ENCODE measurements around the gene RNF115.
A peak's percentile ranks its signal among the peaks of the same experiment; 100 is the strongest.
"Not testable (repeated sequence)": the region's sequence is repeated elsewhere in the genome, so short reads cannot be mapped to it uniquely, and the experiment has no call there.

Gene RNF115

DNA sequence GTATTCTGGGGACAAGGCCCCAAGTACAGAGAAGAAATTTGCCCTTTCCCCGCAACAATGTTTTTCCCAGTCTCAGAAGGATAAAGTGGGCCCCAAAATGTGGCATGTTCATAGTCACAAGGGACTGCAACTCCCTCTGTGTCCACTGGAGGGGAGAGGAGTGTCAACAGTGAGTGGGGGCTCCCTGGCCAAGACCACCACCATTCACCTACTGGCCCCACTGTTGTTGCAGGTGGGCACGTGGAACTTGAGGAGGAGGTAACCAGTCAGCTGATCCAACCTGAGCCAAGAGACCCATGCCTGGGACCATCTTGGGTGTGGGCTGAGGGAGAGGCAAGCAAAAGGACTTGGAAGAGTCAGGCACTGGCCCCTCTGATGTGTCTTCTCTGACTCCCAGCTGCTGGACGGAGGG lies 22.3 kb upstream of the RNF115 start:
- peaks cover 17 to 59% (median 44%) of the 10 kb centered on the region in 4 experiments for H3K36me3 ChIP-seq (ENCODE audit: control insufficient read depth in 4 of 4, insufficient read depth in 4 of 4, low read length in 3 of 4)
- H3K27me3 ChIP-seq (replicated peaks in 2 of 5; ENCODE audit: control insufficient read depth in 4 of 5, insufficient read depth in 5 of 5, low read length in 4 of 5) = no peaks in the 10 kb centered on the region
- no peaks in the 10 kb centered on the region for H3K9me3 ChIP-seq (ENCODE audit: control extremely low read depth in 1 of 5, control insufficient read depth in 4 of 5, insufficient read depth in 2 of 5, low read depth in 1 of 5, low read length in 4 of 5)
- DNase-seq = peak; percentile 54 to 72 (median 67)
- 32% methylated on average over 3 of the region's 3 CpGs for WGBS (ENCODE audit: insufficient coverage)
- peak overlapping the region; percentile 27 to 74 for H3K27ac ChIP-seq (ENCODE audit: insufficient read depth in 1 of 2, low read depth in 1 of 2, low read length in 2 of 2, poor library complexity in 1 of 2, severe bottlenecking in 2 of 2)
- peaks cover 0 to 24% (median 17%) of the 10 kb centered on the region in 4 experiments for H3K4me1 ChIP-seq (ENCODE audit: control extremely low read depth in 1 of 4, control insufficient read depth in 4 of 4, insufficient read depth in 4 of 4, low read length in 3 of 4)
- peak overlapping the region; percentile 75 to 90 (median 81) for H3K4me3 ChIP-seq (ENCODE audit: control insufficient read depth in 1 of 7, extremely low read depth in 1 of 7, insufficient read depth in 4 of 7, low read depth in 2 of 7, low read length in 6 of 7)
- ChIA-PET POLR2A (interaction anchor here (1.6 to 2.8 kb wide), 2 partner anchors 12 to 72 kb away, joined by 5 to 12 read pairs; partner anchors contain the start of genes PEX11B and PIAS3), CTCF (interaction anchor here (0.8 to 10.3 kb wide), 26 partner anchors 8 to 186 kb away, joined by 3 to 157 read pairs (median 11); partner anchors contain the start of genes ANKRD35, HJV, ITGA10 and PEX11B)

DNA sequence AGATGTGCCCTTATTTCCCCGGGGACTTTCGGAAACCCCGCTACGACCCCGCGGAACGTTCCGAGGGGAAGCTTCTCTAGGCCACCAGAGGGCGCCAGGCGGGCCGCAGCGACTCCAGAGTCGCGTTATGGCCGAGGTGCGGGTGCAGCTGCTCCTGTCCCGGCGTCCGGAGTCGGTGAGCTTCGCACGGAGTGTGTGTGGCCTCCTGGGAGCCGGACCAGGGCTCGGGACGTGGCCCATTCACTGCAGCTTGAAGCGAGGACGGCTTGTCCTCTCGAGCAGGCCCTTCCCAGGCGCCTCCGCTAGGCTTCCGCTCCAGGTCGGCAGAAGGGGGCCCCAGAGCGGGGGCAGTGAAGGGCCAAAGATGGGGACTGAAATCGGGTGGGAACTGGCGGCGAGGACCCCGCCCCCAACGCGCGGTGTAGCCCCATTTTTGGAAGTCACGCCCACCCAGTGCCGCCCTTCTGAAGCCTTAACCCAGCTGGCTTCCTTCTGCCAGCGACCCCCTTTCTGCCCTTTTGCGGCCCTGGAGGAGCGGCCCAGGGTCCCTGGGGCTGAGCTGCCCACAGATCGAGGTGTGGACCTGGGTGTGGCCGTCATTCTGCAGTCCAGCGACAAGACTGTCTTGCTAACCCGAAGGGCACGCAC lies 21.7 kb upstream of the RNF115 start, which contains the start of gene NUDT17:
NUDT17 (plus strand) TSS at position 117 of the 648 bp plus-strand sequence; CDS start at position 128, 11 bp downstream.
- peaks cover 0 to 24% (median 17%) of the 10 kb centered on the region in 4 experiments for H3K4me1 ChIP-seq (ENCODE audit: control extremely low read depth in 1 of 4, control insufficient read depth in 4 of 4, insufficient read depth in 4 of 4, low read length in 3 of 4)
- H3K27ac ChIP-seq (ENCODE audit: insufficient read depth in 1 of 2, low read depth in 1 of 2, low read length in 2 of 2, poor library complexity in 1 of 2, severe bottlenecking in 2 of 2) = peak within 1 kb of the TSS; percentile 27 to 74
- WGBS (ENCODE audit: insufficient coverage) = 0% methylated on average over 50 of the region's 50 CpGs
- peak; percentile 76 to 83 (median 79) for DNase-seq
- POLR2A ChIA-PET = interaction anchor here (0.7 to 2.8 kb wide), 5 partner anchors 13 to 166 kb away, joined by 3 to 12 read pairs (median 5); partner anchors contain the start of genes PEX11B, PIAS3, POLR3C and RNF115
- no peaks in the 10 kb centered on the region for H3K9me3 ChIP-seq (ENCODE audit: control extremely low read depth in 1 of 5, control insufficient read depth in 4 of 5, insufficient read depth in 2 of 5, low read depth in 1 of 5, low read length in 4 of 5)
- CTCF ChIA-PET = interaction anchor here (0.6 to 10.3 kb wide), 31 partner anchors 12 to 187 kb away, joined by 3 to 157 read pairs (median 8); partner anchors contain the start of genes ANKRD35, HJV, ITGA10 and LIX1L
- peaks cover 18 to 59% (median 42%) of the 10 kb centered on the region in 4 experiments for H3K36me3 ChIP-seq (ENCODE audit: control insufficient read depth in 4 of 4, insufficient read depth in 4 of 4, low read length in 3 of 4)
- peak within 1 kb of the TSS; percentile 75 to 90 (median 81) for H3K4me3 ChIP-seq (ENCODE audit: control insufficient read depth in 1 of 7, extremely low read depth in 1 of 7, insufficient read depth in 4 of 7, low read depth in 2 of 7, low read length in 6 of 7)
- no peaks in the 10 kb centered on the region for H3K27me3 ChIP-seq (replicated peaks in 2 of 5; ENCODE audit: control insufficient read depth in 4 of 5, insufficient read depth in 5 of 5, low read length in 4 of 5)

DNA sequence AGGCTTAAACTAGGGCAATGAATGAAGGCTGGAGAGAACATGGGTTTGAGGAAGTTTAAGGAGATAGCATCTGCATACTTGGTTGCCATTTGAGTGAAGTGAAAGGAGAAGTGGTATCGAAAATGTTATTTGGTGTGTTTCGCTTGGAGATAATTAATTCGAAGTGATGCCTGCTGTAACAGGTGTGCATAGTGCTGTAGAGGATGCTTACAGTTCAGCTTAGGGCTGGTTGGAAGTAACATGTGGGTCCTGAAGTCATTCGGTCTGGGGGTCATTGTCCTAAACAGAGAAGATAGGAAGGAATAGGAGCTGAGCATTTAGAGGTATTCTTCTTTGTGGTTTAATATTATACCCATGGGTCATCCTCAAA lies 21.2 kb upstream of the RNF115 start:
- ChIA-PET CTCF (interaction anchor here (0.6 to 10.3 kb wide), 31 partner anchors 11 to 188 kb away, joined by 3 to 157 read pairs (median 8); partner anchors contain the start of genes ANKRD35, HJV, ITGA10 and LIX1L), POLR2A (interaction anchor here (0.7 to 2.8 kb wide), 5 partner anchors 13 to 166 kb away, joined by 3 to 12 read pairs (median 5); partner anchors contain the start of genes PEX11B, PIAS3, POLR3C and RNF115)
- Histone ChIP-seq H3K27me3 (replicated peaks in 2 of 5; ENCODE audit: control insufficient read depth in 4 of 5, insufficient read depth in 5 of 5, low read length in 4 of 5) (no peaks in the 10 kb centered on the region), H3K9me3 (ENCODE audit: control extremely low read depth in 1 of 5, control insufficient read depth in 4 of 5, insufficient read depth in 2 of 5, low read depth in 1 of 5, low read length in 4 of 5) (no peaks in the 10 kb centered on the region), H3K4me3 (ENCODE audit: control insufficient read depth in 1 of 7, extremely low read depth in 1 of 7, insufficient read depth in 4 of 7, low read depth in 2 of 7, low read length in 6 of 7) (peak overlapping the region in 6 of 7 experiments; percentile 75 to 90 (median 82)), H3K27ac (ENCODE audit: insufficient read depth in 1 of 2, low read depth in 1 of 2, low read length in 2 of 2, poor library complexity in 1 of 2, severe bottlenecking in 2 of 2) (peak overlapping the region; percentile 27 to 74), H3K4me1 (ENCODE audit: control extremely low read depth in 1 of 4, control insufficient read depth in 4 of 4, insufficient read depth in 4 of 4, low read length in 3 of 4) (peaks cover 0 to 24% (median 17%) of the 10 kb centered on the region in 4 experiments), H3K36me3 (ENCODE audit: control insufficient read depth in 4 of 4, insufficient read depth in 4 of 4, low read length in 3 of 4) (peaks cover 15 to 58% (median 39%) of the 10 kb centered on the region in 4 experiments)
- WGBS (ENCODE audit: insufficient coverage) = 0% methylated on average over 2 of the region's 4 CpGs
- peak; percentile 57 to 83 (median 77) for DNase-seq

DNA sequence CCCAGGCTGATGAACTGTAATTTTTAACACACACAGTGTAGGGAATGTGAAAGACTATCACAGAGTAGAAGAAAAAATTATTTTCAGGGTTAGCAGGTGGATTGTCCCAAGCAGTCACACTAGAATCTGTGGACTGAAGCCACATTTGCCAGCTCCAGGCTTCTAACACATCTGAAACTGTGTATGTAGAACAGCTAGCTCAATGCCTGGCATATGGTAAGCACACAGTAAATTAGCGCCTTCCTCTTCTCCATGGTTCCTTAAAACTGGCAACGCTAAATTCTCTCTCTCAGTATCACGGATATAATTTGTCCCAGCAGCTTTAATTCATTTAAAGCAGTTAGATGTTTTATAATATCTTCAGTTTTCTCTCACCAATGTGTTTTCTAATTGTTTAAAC lies 19.1 kb upstream of the RNF115 start:
- 100% methylated on average over 1 of the region's 3 CpGs for WGBS (ENCODE audit: insufficient coverage)
- DNase-seq = no peak
- Histone ChIP-seq H3K4me3 (ENCODE audit: control insufficient read depth in 1 of 7, extremely low read depth in 1 of 7, insufficient read depth in 4 of 7, low read depth in 2 of 7, low read length in 6 of 7) (no peak overlapping the region), H3K36me3 (ENCODE audit: control insufficient read depth in 4 of 4, insufficient read depth in 4 of 4, low read length in 3 of 4) (peaks cover 22 to 57% (median 37%) of the 10 kb centered on the region in 4 experiments), H3K27ac (ENCODE audit: insufficient read depth in 1 of 2, low read depth in 1 of 2, low read length in 2 of 2, poor library complexity in 1 of 2, severe bottlenecking in 2 of 2) (no peak overlapping the region), H3K4me1 (ENCODE audit: control extremely low read depth in 1 of 4, control insufficient read depth in 4 of 4, insufficient read depth in 4 of 4, low read length in 3 of 4) (peaks cover 0 to 24% (median 17%) of the 10 kb centered on the region in 4 experiments), H3K27me3 (replicated peaks in 2 of 5; ENCODE audit: control insufficient read depth in 4 of 5, insufficient read depth in 5 of 5, low read length in 4 of 5) (no peaks in the 10 kb centered on the region), H3K9me3 (ENCODE audit: control extremely low read depth in 1 of 5, control insufficient read depth in 4 of 5, insufficient read depth in 2 of 5, low read depth in 1 of 5, low read length in 4 of 5) (no peaks in the 10 kb centered on the region)
- ChIA-PET POLR2A (no interaction called here), CTCF (interaction anchor here (1.5 to 10.3 kb wide), 4 partner anchors 17 to 169 kb away, joined by 3 to 157 read pairs (median 108); partner anchors contain the start of genes ITGA10 and PIAS3)

DNA sequence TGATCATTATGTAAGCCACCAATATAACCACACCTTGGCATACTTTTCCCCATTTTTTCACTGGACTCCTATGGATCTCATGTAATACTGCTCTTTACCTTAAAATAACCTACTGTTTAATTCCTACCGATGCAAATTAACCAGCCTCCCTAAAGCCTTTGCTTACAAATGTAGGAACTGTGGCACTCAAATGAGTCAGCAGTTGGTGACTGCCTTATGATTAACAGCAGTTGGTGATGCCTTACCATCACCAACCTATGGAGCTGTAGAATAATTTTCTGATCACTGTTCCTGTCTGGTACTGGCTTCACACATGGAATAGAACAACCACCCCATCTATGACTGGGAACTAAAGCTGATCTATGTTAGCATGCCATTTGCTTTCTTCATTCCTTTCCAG lies 13.8 kb upstream of the RNF115 start:
- Histone ChIP-seq H3K9me3 (ENCODE audit: control extremely low read depth in 1 of 5, control insufficient read depth in 4 of 5, insufficient read depth in 2 of 5, low read depth in 1 of 5, low read length in 4 of 5) (no peaks in the 10 kb centered on the region), H3K4me1 (ENCODE audit: control extremely low read depth in 1 of 4, control insufficient read depth in 4 of 4, insufficient read depth in 4 of 4, low read length in 3 of 4) (no peaks in the 10 kb centered on the region), H3K36me3 (ENCODE audit: control insufficient read depth in 4 of 4, insufficient read depth in 4 of 4, low read length in 3 of 4) (peaks cover 33 to 97% (median 64%) of the 10 kb centered on the region in 4 experiments), H3K27me3 (replicated peaks in 2 of 5; ENCODE audit: control insufficient read depth in 4 of 5, insufficient read depth in 5 of 5, low read length in 4 of 5) (no peaks in the 10 kb centered on the region), H3K27ac (ENCODE audit: insufficient read depth in 1 of 2, low read depth in 1 of 2, low read length in 2 of 2, poor library complexity in 1 of 2, severe bottlenecking in 2 of 2) (no peak overlapping the region), H3K4me3 (ENCODE audit: control insufficient read depth in 1 of 7, extremely low read depth in 1 of 7, insufficient read depth in 4 of 7, low read depth in 2 of 7, low read length in 6 of 7) (no peak overlapping the region)
- ChIA-PET POLR2A (no interaction called here), CTCF (interaction anchor here (1.4 to 3.1 kb wide), 2 partner anchors 9 to 12 kb away, joined by 6 to 11 read pairs; no protein-coding TSS in a partner anchor)
- DNase-seq = no peak
- WGBS (ENCODE audit: insufficient coverage) = 100% methylated on average over 1 of the region's 1 CpG

DNA sequence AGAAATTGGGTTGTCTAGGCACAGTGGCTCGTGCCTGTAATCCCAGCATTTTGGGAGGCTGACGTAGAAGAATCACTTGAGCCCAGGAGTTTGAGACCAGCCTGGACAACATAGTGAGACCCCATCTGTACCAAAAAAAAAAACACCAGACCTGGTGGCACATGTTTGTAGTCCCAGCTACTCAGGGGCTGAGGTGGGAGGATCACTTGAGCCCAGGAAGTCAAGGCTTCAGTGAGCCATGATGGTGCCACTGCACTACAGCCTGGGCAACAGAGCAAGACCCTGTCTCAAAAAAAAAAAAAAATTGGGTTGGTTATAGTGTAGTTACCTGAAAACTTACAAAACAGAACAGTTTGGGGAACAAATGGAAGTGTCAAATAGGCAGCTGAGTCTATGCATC lies 6.9 kb upstream of the RNF115 start:
- not testable (repeated sequence) for H3K9me3 ChIP-seq (ENCODE audit: control extremely low read depth in 1 of 5, control insufficient read depth in 4 of 5, insufficient read depth in 2 of 5, low read depth in 1 of 5, low read length in 4 of 5); DNase-seq; H3K4me3 ChIP-seq (ENCODE audit: control insufficient read depth in 1 of 7, extremely low read depth in 1 of 7, insufficient read depth in 4 of 7, low read depth in 2 of 7, low read length in 6 of 7); H3K27ac ChIP-seq (ENCODE audit: insufficient read depth in 1 of 2, low read depth in 1 of 2, low read length in 2 of 2, poor library complexity in 1 of 2, severe bottlenecking in 2 of 2); H3K27me3 ChIP-seq (replicated peaks in 2 of 5; ENCODE audit: control insufficient read depth in 4 of 5, insufficient read depth in 5 of 5, low read length in 4 of 5); H3K4me1 ChIP-seq (ENCODE audit: control extremely low read depth in 1 of 4, control insufficient read depth in 4 of 4, insufficient read depth in 4 of 4, low read length in 3 of 4)
- CTCF ChIA-PET = interaction anchor here (0.6 to 1.1 kb wide), 2 partner anchors 27 to 156 kb away, joined by 3 read pairs; no protein-coding TSS in a partner anchor
- POLR2A ChIA-PET = interaction anchor here (0.6 to 0.7 kb wide), 2 partner anchors 10 to 30 kb away, joined by 3 to 4 read pairs; no protein-coding TSS in a partner anchor
- H3K36me3 ChIP-seq (ENCODE audit: control insufficient read depth in 4 of 4, insufficient read depth in 4 of 4, low read length in 3 of 4) = peaks cover 24 to 89% (median 63%) of the 10 kb centered on the region in 4 experiments
- 100% methylated on average over 2 of the region's 2 CpGs for WGBS (ENCODE audit: insufficient coverage)

Measured in common myeloid progenitor, CD34-positive (primary cell).